LNCaP clone FGC (cell line): ENCODE results near the gene HSPB6.

Experiments used
- DNase-seq: peaks from one replicate; pipeline ENCODE4 v3.0.0-alpha.2; 2011; ENCODE audit warnings: low read depth
- H3K4me3 ChIP-seq: 2 replicates; pipeline ENCODE4 v1.5.1; 2011; ENCODE audit warnings: mild to moderate bottlenecking, low read depth, low read length, control low read depth
- TF ChIP-seq, protein P1 (sequence below): IDR thresholded peaks from 2 replicates; pipeline ENCODE4 v1.5.1; 2012; ENCODE audit warnings: mild to moderate bottlenecking; ENCODE audit not compliant: control insufficient read depth, insufficient read depth; ENCODE audit errors: extremely low read depth

The HSPB6 gene

DNA sequence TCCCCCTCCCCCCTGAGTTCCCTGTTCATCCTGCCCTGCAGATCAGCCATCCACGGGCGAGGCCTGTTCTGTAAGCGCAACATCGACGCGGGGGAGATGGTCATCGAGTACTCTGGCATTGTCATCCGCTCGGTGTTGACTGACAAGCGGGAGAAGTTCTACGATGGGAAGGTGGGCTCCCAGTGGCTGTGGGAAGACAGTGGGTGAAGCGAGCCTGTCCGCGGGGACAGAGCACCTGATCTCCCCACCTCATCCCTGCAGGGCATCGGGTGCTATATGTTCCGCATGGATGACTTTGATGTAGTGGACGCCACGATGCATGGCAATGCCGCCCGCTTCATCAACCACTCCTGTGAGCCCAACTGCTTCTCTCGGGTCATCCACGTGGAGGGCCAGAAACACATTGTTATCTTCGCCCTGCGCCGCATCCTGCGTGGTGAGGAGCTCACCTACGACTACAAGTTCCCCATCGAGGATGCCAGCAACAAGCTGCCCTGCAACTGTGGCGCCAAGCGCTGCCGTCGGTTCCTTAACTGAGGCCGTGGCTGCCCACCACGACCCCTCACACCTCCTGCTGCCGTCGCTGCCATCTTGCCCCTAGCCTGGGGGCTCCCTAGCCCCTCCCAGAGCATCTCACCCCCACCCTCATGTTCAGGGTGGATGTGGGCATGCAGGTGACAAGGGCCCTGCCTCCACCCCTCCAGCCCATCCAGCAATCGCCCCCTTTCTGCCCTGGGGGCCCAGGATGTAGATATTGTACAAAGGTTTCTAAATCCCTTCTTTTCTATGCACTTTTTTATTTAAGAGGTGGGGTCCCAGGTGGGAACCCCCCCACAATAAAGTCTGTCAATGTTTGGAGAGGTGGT is 18.6 kb downstream of the HSPB6 start:
- DNase-seq, result no peak
- no peak overlapping the region for H3K4me3 ChIP-seq
- TF ChIP-seq, protein P1, sequence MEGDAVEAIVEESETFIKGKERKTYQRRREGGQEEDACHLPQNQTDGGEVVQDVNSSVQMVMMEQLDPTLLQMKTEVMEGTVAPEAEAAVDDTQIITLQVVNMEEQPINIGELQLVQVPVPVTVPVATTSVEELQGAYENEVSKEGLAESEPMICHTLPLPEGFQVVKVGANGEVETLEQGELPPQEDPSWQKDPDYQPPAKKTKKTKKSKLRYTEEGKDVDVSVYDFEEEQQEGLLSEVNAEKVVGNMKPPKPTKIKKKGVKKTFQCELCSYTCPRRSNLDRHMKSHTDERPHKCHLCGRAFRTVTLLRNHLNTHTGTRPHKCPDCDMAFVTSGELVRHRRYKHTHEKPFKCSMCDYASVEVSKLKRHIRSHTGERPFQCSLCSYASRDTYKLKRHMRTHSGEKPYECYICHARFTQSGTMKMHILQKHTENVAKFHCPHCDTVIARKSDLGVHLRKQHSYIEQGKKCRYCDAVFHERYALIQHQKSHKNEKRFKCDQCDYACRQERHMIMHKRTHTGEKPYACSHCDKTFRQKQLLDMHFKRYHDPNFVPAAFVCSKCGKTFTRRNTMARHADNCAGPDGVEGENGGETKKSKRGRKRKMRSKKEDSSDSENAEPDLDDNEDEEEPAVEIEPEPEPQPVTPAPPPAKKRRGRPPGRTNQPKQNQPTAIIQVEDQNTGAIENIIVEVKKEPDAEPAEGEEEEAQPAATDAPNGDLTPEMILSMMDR, result no peak

DNA sequence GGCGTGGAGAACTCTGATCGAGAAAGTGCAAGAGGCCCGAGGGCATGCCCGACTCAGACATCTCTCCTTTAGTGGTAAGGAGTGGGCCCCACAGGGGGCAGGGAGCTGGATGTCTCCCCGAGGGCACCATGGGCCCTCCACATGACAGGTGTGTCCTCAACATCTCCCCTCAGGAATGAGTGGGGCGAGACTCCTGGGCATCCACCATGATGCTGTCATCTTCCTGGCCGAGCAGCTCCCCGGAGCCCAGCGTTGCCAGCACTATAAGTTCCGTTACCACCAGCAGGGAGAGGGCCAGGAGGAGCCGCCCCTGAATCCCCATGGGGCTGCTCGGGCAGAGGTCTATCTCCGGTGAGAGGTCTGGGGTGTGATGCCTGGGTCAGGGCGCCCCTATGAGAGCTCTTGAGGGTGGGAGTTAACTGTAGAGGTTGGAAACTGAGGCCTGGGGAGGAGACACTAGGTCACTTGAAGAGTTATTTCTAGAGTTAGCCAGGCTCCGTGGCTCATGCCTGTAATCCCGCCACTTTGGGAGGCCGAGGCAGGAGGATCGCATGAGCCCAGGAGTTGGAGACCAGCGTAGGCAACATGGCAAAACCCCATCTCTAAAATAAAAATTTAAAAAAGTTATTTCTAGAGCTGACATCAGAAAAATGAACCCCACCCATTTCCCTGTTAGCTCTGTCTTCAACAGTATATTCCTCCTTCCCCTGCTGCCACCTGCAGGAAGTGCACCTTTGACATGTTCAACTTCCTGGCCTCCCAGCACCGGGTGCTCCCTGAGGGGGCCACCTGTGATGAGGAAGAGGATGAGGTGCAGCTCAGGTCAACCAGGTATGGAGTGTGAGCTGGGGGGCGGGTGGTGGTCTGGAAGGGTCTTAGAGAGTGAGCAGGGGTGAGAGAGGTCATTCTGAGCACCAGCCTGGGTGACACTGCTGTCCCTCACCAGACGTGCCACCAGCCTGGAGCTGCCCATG is 19.6 kb downstream of the HSPB6 start:
- TF ChIP-seq, protein P1, result 0 out of 2 replicates have a peak, but pooled peaks have one; percentile 18
- no peak overlapping the region for H3K4me3 ChIP-seq
- DNase-seq, result no peak

DNA sequence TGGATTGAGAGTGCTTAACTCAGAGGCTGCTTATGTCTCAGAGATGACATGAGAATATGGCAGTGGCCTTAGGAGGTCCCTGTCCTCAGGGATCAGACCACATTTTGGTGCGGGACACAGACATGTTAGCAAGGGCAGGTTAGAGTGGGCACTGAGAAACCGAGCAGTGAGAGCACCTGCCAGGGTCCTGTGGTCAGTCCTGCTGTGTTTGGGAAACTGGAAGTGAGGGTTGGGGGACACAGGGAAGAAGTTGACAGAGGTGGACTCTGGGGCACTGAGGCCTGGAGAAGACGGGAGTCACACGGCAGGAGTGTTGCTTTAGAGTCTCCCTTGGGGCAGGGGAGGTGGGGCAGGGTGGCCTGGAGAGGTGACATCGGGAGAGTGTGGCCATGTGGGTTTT is 21.9 kb downstream of the HSPB6 start:
- TF ChIP-seq, protein P1, result no peak
- H3K4me3 ChIP-seq, result no peak overlapping the region
- no peak for DNase-seq

DNA sequence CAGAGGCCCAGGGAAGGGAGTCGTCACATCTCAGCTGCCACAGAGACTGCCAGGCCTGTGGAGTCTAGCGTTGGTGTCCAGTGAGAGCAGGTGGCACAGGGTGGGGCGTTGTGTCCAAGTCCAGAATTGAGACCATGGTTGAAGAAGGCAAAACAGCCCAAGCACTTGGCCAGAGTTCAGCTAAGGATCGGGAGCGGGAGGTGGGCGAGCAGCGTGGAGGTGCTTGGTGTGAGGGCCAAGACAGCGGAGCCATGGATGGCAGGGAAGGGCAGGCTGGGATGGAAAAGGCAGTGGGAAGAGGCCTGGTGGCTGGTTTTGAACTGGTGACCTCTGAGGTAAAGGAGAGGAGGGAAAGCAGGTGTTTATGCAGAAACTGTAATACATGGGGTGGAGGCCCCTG is 22.6 kb downstream of the HSPB6 start:
- TF ChIP-seq, protein P1, result no peak
- H3K4me3 ChIP-seq, result no peak overlapping the region
- DNase-seq, result no peak

DNA sequence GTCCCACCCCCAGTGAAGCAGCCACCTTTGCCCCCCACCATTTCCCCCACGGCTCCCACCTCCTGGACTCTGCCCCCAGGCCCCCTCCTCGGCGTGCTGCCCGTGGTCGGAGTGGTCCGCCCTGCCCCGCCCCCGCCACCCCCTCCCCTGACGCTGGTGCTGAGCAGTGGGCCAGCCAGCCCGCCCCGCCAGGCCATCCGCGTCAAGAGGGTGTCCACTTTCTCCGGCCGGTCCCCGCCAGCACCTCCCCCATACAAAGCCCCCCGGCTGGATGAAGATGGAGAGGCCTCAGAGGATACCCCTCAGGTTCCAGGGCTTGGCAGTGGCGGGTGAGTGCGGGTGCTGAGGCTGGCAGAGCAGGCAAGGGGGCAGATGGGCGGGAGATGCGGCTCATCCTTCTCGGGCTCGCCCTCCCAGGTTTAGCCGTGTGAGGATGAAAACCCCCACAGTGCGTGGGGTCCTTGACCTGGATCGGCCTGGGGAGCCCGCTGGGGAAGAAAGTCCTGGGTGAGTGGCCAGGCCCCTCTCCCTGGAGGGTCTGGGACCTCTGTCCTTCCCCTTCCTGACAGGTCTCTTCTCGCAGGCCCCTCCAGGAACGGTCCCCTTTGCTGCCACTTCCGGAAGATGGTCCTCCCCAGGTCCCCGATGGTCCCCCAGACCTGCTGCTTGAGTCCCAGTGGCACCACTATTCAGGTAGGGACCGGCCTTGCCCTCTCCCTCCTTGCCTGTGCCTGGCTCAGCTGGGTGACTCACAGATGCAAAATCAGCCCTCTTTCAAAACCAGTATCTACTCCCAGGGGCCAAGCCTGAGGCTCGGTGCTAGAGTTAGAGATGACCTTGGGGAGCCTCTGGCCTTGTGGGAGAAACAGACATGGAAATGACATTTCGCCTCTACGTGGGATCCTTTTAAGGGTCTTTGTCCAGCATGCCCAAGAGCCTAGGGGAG is 23.4 kb downstream of the HSPB6 start:
- H3K4me3 ChIP-seq, result no peak overlapping the region
- TF ChIP-seq, protein P1, result no peak
- DNase-seq, result no peak
